Measurements from ENCODE around the gene SPRYD3.

GRCh38 chr12:53046655-53047220 is 32.5 kb downstream of the SPRYD3 start:
- no peak for TF ChIP-seq CTCF (conservative IDR thresholded peaks at IDR 0.05; ENCODE audit: low read depth, low read length)
- no peak for TF ChIP-seq EZH2phosphoT487 (IDR thresholded peaks at IDR 0.05; ENCODE audit: borderline replicate concordance, low read length)
- no peak for TF ChIP-seq EZH2 (IDR thresholded peaks at IDR 0.05; ENCODE audit: low read length, unreplicated experiment)

All from PC-3 (cell line).